Skin of body (tissue), 3 donors: Measurements from ENCODE around the gene IFT80. TPM values are rescaled to one million over a fixed set of nuclear protein-coding genes. Genes with fewer than 3 reads are reported as not detected.
A peak's percentile ranks its signal among the peaks of the same experiment; 100 is the strongest.

Experiments used
- DNase-seq: peaks from one replicate; lab custom pipeline; 2025; lab: John Stamatoyannopoulos, UW
- small RNA-seq: library from RNA; depleted of rRNA; stranded (forward); fragments of <200 nt; gene quantifications from one replicate; pipeline ENCODE3, GENCODE V24; 2014; ENCODE audit warnings: low replicate concordance
- total RNA-seq: library from RNA; depleted of rRNA; stranded (reverse); fragments of >200 nt; gene quantifications from one replicate; pipeline ENCODE4 v1.2.3, GENCODE V29; 2014

The IFT80 gene
- total RNA-seq, 1 donor from 2014 or later, result 38.0 TPM

DNA sequence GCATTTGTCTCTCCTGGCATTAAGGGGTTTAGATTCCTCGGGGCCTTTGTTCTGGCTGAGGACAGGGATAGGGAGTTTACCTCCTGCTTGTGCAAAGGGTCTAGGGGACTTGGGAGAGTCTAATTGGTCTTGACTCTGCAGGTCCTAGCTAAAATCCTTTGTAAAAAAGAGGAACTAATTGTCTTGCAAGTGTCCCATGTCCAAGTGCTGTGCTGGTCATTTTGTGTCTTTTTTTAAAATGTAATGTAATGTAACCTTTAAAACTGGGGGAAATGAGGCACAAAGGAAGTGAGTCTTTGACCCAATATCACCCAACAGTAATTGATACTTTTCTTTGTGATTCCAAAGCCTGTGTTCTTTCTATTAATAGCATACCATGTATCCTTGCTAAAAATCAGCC, 188.7 kb downstream of the IFT80 start:
- DNase-seq, result no peak

Small RNAs within 50 kb of the gene (small RNA-seq; reads per million reads assigned to genes)
- 75.4 reads per million, percentile 96 among the genes with 10 or more reads in this experiment for gene MIR15B
- 14.1 reads per million, percentile 93 among the genes with 10 or more reads in this experiment for gene MIR16-2

Other genes with a start within 250 kb of the IFT80 start
- gene C3orf80, start 173.8 kb downstream of the IFT80 start, total RNA-seq, result not detected
- gene SMC4, start 425 bp upstream of the IFT80 start, total RNA-seq, result 90.9 TPM
- 17.1 TPM for gene TRIM59, start 50.6 kb upstream of the IFT80 start, total RNA-seq
- 24.8 TPM for gene KPNA4, start 166.3 kb upstream of the IFT80 start, total RNA-seq